HEK293 (cell line): ENCODE measurements around the gene MYO5B.

Experiments
- CTCF ChIA-PET: fragments of 350-600 bp; formaldehyde crosslinking; extraction: SDS; loops from one replicate; lab custom pipeline; 2021; ENCODE audit warnings: antibody characterized with exemption; lab: Yijun Ruan, JAX
- POLR2A ChIA-PET: fragments of 300-600 bp; formaldehyde crosslinking; extraction: SDS; loops from one replicate; lab custom pipeline; 2020; ENCODE audit warnings: antibody characterized with exemption, inconsistent platforms; lab: Yijun Ruan, JAX
- H3K27ac ChIP-seq: fragments of 200-500 bp; sonication (Bioruptor generic); 2 replicates; pipeline ENCODE4 v1.5.1; 2014; ENCODE audit warnings: low read depth, low read length, control low read depth, inconsistent platforms; ENCODE audit errors: extremely low read depth
- H3K36me3 ChIP-seq, 2 experiments: fragments of 200-500 bp in 1 of 2; sonication (Bioruptor generic) in 1 of 2; 1 replicate in 1 of 2; 2 replicates in 1 of 2; pipeline ENCODE4 v1.5.1; 2014 to 2017; ENCODE audit warnings: inconsistent platforms in 2 of 2, low read length in 2 of 2; ENCODE audit not compliant: control insufficient read depth in 2 of 2, insufficient read depth in 1 of 2
- H3K4me1 ChIP-seq: fragments of 200-500 bp; sonication (Bioruptor generic); 2 replicates; pipeline ENCODE4 v1.5.1; 2014; ENCODE audit warnings: mild to moderate bottlenecking, low read length, inconsistent platforms; ENCODE audit not compliant: control insufficient read depth, insufficient read depth
- H3K4me3 ChIP-seq: 2 replicates; pipeline ENCODE4 v1.5.1; 2011; ENCODE audit warnings: low read depth, mild to moderate bottlenecking, control low read depth, low read length, moderate library complexity
- H3K9me3 ChIP-seq: fragments of 200-500 bp; sonication (Bioruptor generic); 2 replicates; pipeline ENCODE4 v1.5.1; 2014; ENCODE audit warnings: low read depth, low read length, inconsistent platforms; ENCODE audit not compliant: control insufficient read depth, insufficient read depth
- EGR2 ChIP-seq: fragments of 450-650 bp; formaldehyde crosslinking; IDR thresholded peaks from 2 replicates; pipeline ENCODE4 v1.5.1; 2016; ENCODE audit warnings: low read depth, missing biosample characterization, missing genetic modification characterization
- KLF10 ChIP-seq: fragments of 450-650 bp; IDR thresholded peaks from 2 replicates; pipeline ENCODE4 v1.5.1; 2018; ENCODE audit warnings: missing biosample characterization, mild to moderate bottlenecking, missing genetic modification characterization
- KLF8 ChIP-seq: fragments of 450-650 bp; formaldehyde crosslinking; IDR thresholded peaks from 2 replicates; pipeline ENCODE4 v1.5.1; 2016; ENCODE audit warnings: missing biosample characterization, missing genetic modification characterization
- SALL2 ChIP-seq: fragments of 450-650 bp; formaldehyde crosslinking; IDR thresholded peaks from 2 replicates; pipeline ENCODE4 v1.5.0; 2017; ENCODE audit warnings: missing biosample characterization, mild to moderate bottlenecking, missing genetic modification characterization, borderline replicate concordance
- ZNF121 ChIP-seq: fragments of 450-650 bp; formaldehyde crosslinking; IDR thresholded peaks from 2 replicates; pipeline ENCODE4 v1.5.1; 2016; ENCODE audit warnings: missing biosample characterization, missing genetic modification characterization
- ZNF211 ChIP-seq: fragments of 450-650 bp; formaldehyde crosslinking; IDR thresholded peaks from 2 replicates; pipeline ENCODE4 v1.5.1; 2016; ENCODE audit warnings: low read depth, missing biosample characterization, missing genetic modification characterization
- ZNF23 ChIP-seq: fragments of 450-650 bp; formaldehyde crosslinking; IDR thresholded peaks from 2 replicates; pipeline ENCODE4 v1.5.1; 2016; ENCODE audit warnings: missing biosample characterization, missing genetic modification characterization, borderline replicate concordance
- ZNF280C ChIP-seq: fragments of 450-650 bp; formaldehyde crosslinking; IDR thresholded peaks from 2 replicates; pipeline ENCODE4 v1.5.1; 2016; ENCODE audit warnings: missing biosample characterization, missing genetic modification characterization
- ZNF513 ChIP-seq: fragments of 450-650 bp; IDR thresholded peaks from 2 replicates; pipeline ENCODE4 v1.5.1; 2018; ENCODE audit warnings: missing biosample characterization, missing genetic modification characterization
- ZNF544 ChIP-seq: fragments of 450-650 bp; formaldehyde crosslinking; IDR thresholded peaks from 2 replicates; pipeline ENCODE4 v1.5.0; 2017; ENCODE audit warnings: missing biosample characterization, missing genetic modification characterization
- ZNF549 ChIP-seq: fragments of 450-650 bp; IDR thresholded peaks from 2 replicates; pipeline ENCODE4 v1.5.1; 2018; ENCODE audit warnings: missing biosample characterization, missing genetic modification characterization, mild to moderate bottlenecking, inconsistent platforms, moderate library complexity
- ZNF555 ChIP-seq: fragments of 450-650 bp; formaldehyde crosslinking; conservative IDR thresholded peaks from 2 replicates; pipeline ENCODE4 v1.5.1; 2017; ENCODE audit warnings: missing biosample characterization, mild to moderate bottlenecking, missing genetic modification characterization, inconsistent platforms
- ZNF596 ChIP-seq: fragments of 450-650 bp; IDR thresholded peaks from 2 replicates; pipeline ENCODE4 v1.5.0; 2018; ENCODE audit warnings: missing biosample characterization, mild to moderate bottlenecking, missing genetic modification characterization, moderate library complexity
- ZNF692 ChIP-seq: fragments of 450-650 bp; formaldehyde crosslinking; IDR thresholded peaks from 2 replicates; pipeline ENCODE4 v1.5.1; 2016; ENCODE audit warnings: missing biosample characterization, missing genetic modification characterization
- ZNF704 ChIP-seq: fragments of 450-650 bp; formaldehyde crosslinking; IDR thresholded peaks from 2 replicates; pipeline ENCODE4 v1.5.1; 2016; ENCODE audit warnings: missing biosample characterization, missing genetic modification characterization
- ZXDB ChIP-seq: fragments of 450-650 bp; formaldehyde crosslinking; IDR thresholded peaks from 2 replicates; pipeline ENCODE4 v1.5.1; 2016; ENCODE audit warnings: missing biosample characterization, missing genetic modification characterization
- TF ChIP-seq, protein P1 (sequence below): fragments of 450-650 bp; formaldehyde crosslinking; IDR thresholded peaks from 2 replicates; pipeline ENCODE4 v1.5.1; 2016; ENCODE audit warnings: missing biosample characterization, missing genetic modification characterization, borderline replicate concordance
- TF ChIP-seq, protein P2 (sequence below): fragments of 450-650 bp; formaldehyde crosslinking; IDR thresholded peaks from 2 replicates; pipeline ENCODE4 v1.5.1; 2016; ENCODE audit warnings: missing biosample characterization, missing genetic modification characterization
- TF ChIP-seq, protein P3 (sequence below): fragments of 450-650 bp; formaldehyde crosslinking; IDR thresholded peaks from 2 replicates; pipeline ENCODE4 v1.5.0; 2017; ENCODE audit warnings: missing biosample characterization, missing genetic modification characterization, borderline replicate concordance

MYO5B gene

GRCh38 chr18:49878567-49879270 is 316.2 kb downstream of the MYO5B start:
- H3K4me1 ChIP-seq, result no peaks in the 10 kb centered on the region
- TF ChIP-seq EGR2 (tag by site-specific recombination) (no peak), ZNF211 (tag by site-specific recombination) (no peak), ZNF23 (tag by site-specific recombination) (no peak), ZNF280C (tag by site-specific recombination) (no peak), KLF8 (tag by site-specific recombination) (no peak), ZNF596 (tag by site-specific recombination) (no peak), ZNF544 (tag by site-specific recombination) (no peak), ZNF692 (no peak), ZNF704 (tag by site-specific recombination) (no peak), ZNF513 (tag by site-specific recombination) (no peak), ZXDB (tag by site-specific recombination) (no peak), SALL2 (tag by site-specific recombination) (no peak), ZNF121 (tag by site-specific recombination) (no peak), ZNF555 (tag by site-specific recombination) (no peak), KLF10 (tag by site-specific recombination) (no peak), ZNF549 (no peak)
- TF ChIP-seq, protein P1, sequence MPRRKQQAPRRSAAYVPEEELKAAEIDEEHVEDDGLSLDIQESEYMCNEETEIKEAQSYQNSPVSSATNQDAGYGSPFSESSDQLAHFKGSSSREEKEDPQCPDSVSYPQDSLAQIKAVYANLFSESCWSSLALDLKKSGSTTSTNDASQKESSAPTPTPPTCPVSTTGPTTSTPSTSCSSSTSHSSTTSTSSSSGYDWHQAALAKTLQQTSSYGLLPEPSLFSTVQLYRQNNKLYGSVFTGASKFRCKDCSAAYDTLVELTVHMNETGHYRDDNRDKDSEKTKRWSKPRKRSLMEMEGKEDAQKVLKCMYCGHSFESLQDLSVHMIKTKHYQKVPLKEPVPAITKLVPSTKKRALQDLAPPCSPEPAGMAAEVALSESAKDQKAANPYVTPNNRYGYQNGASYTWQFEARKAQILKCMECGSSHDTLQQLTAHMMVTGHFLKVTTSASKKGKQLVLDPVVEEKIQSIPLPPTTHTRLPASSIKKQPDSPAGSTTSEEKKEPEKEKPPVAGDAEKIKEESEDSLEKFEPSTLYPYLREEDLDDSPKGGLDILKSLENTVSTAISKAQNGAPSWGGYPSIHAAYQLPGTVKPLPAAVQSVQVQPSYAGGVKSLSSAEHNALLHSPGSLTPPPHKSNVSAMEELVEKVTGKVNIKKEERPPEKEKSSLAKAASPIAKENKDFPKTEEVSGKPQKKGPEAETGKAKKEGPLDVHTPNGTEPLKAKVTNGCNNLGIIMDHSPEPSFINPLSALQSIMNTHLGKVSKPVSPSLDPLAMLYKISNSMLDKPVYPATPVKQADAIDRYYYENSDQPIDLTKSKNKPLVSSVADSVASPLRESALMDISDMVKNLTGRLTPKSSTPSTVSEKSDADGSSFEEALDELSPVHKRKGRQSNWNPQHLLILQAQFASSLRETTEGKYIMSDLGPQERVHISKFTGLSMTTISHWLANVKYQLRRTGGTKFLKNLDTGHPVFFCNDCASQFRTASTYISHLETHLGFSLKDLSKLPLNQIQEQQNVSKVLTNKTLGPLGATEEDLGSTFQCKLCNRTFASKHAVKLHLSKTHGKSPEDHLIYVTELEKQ (tag by site-specific recombination), result no peak
- TF ChIP-seq, protein P2, sequence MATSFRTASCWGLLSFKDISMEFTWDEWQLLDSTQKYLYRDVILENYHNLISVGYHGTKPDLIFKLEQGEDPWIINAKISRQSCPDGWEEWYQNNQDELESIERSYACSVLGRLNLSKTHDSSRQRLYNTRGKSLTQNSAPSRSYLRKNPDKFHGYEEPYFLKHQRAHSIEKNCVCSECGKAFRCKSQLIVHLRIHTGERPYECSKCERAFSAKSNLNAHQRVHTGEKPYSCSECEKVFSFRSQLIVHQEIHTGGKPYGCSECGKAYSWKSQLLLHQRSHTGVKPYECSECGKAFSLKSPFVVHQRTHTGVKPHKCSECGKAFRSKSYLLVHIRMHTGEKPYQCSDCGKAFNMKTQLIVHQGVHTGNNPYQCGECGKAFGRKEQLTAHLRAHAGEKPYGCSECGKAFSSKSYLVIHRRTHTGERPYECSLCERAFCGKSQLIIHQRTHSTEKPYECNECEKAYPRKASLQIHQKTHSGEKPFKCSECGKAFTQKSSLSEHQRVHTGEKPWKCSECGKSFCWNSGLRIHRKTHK (tag by site-specific recombination), result no peak
- TF ChIP-seq, protein P3, sequence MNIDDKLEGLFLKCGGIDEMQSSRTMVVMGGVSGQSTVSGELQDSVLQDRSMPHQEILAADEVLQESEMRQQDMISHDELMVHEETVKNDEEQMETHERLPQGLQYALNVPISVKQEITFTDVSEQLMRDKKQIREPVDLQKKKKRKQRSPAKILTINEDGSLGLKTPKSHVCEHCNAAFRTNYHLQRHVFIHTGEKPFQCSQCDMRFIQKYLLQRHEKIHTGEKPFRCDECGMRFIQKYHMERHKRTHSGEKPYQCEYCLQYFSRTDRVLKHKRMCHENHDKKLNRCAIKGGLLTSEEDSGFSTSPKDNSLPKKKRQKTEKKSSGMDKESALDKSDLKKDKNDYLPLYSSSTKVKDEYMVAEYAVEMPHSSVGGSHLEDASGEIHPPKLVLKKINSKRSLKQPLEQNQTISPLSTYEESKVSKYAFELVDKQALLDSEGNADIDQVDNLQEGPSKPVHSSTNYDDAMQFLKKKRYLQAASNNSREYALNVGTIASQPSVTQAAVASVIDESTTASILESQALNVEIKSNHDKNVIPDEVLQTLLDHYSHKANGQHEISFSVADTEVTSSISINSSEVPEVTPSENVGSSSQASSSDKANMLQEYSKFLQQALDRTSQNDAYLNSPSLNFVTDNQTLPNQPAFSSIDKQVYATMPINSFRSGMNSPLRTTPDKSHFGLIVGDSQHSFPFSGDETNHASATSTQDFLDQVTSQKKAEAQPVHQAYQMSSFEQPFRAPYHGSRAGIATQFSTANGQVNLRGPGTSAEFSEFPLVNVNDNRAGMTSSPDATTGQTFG (tag by site-specific recombination), result no peak
- no peak overlapping the region for H3K27ac ChIP-seq
- CTCF ChIA-PET, result interaction anchor here (0.6 to 2.5 kb wide), 5 partner anchors 9 to 319 kb away, joined by 3 to 7 read pairs (median 5); no protein-coding TSS in a partner anchor
- POLR2A ChIA-PET, result no interaction called here
- no peak overlapping the region for H3K4me3 ChIP-seq
- no peaks in the 10 kb centered on the region for H3K9me3 ChIP-seq
- no peaks in the 10 kb centered on the region for H3K36me3 ChIP-seq
